Breast epithelium (tissue), 3 donors: ENCODE data around the gene ANKS4B.

Experiments
- CTCF ChIP-seq, 3 donors: fragments of 450-650 bp; IDR thresholded peaks; one replicate each; pipeline ENCODE4 v1.5.1; 2016 to 2017; ENCODE audit warnings: antibody characterized with exemption in 3 of 3, mild to moderate bottlenecking in 3 of 3, moderate library complexity in 3 of 3
- POLR2A ChIP-seq: fragments of 450-650 bp; IDR thresholded peaks from one replicate; pipeline ENCODE4 v1.6.1; 2016; ENCODE audit warnings: antibody characterized with exemption, mild to moderate bottlenecking, moderate library complexity
- POLR2AphosphoS5 ChIP-seq, 3 donors: sonication (generic); formaldehyde crosslinking; IDR thresholded peaks; one replicate each; pipeline ENCODE4 v1.6.1; 2017; ENCODE audit warnings: antibody characterized with exemption in 3 of 3

DNA sequence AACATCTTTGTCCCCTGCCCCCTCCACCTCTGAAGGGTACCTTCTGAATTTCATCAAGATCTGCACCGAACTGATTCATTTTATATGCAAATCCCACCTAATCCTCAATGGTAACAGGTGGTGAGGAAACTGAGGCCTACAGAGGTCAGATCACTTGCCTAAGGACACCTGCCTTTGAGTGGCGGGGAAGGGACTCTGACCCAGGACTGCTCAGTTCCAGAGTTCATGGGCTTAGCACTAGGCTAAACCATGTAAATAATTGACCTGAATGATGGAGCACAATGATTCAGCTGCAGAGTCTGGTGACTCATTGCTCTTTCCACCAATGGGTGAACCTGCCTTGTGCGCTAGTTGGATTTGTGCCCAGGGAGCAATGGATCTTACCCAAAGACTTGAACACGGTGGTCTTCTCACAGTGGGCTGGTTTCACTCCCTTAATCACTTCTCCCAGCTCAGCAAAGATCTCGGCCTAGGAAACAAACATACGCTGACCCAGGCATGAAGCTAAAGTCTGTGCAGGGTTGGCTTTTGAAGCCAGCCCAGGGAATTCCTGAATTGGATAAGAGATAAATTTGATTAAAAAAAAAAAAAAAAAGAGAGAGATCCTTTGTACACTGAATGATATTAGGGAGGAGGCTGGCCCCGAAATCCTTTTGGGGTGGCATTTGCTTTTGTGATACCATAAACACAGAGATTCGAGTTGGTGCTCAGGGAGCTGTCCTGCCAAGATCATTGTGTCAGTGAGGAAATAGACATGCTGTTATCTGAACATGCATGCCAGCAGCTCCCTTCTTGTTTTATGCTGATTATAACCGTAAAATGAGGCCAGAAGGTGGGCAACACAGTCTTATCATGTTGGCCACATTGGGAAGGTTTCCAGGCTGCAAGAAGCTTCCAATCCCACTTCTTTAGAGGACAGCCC lies 27.6 kb downstream of the ANKS4B start:
- TF ChIP-seq CTCF (IDR thresholded peaks at IDR 0.05) (no peak), POLR2AphosphoS5 (IDR thresholded peaks at IDR 0.05) (no peak), POLR2A (no peak)
